ENCODE measurements around the gene FMN1.

The FMN1 gene

GRCh38 chr15:33086500-33087121 is 107.9 kb downstream of the FMN1 start:
- Histone ChIP-seq H3K4me3 (ENCODE audit: low read depth, low read length) (no peak overlapping the region), H3K36me3 (replicated peaks) (no peaks in the 10 kb centered on the region), H3K27me3 (replicated peaks) (no peaks in the 10 kb centered on the region), H3K27ac (no peak overlapping the region)
- peak; percentile 49 for DNase-seq
- in situ Hi-C loops (cut with HindIII; ENCODE audit: low pct_ligation_motif_present, low sequenced_read_pairs), result no loop called here
- TF ChIP-seq, protein P1, sequence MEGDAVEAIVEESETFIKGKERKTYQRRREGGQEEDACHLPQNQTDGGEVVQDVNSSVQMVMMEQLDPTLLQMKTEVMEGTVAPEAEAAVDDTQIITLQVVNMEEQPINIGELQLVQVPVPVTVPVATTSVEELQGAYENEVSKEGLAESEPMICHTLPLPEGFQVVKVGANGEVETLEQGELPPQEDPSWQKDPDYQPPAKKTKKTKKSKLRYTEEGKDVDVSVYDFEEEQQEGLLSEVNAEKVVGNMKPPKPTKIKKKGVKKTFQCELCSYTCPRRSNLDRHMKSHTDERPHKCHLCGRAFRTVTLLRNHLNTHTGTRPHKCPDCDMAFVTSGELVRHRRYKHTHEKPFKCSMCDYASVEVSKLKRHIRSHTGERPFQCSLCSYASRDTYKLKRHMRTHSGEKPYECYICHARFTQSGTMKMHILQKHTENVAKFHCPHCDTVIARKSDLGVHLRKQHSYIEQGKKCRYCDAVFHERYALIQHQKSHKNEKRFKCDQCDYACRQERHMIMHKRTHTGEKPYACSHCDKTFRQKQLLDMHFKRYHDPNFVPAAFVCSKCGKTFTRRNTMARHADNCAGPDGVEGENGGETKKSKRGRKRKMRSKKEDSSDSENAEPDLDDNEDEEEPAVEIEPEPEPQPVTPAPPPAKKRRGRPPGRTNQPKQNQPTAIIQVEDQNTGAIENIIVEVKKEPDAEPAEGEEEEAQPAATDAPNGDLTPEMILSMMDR (IDR thresholded peaks at IDR 0.05; ENCODE audit: low read depth, low read length, missing control alignments), result peak; percentile 59

DNA sequence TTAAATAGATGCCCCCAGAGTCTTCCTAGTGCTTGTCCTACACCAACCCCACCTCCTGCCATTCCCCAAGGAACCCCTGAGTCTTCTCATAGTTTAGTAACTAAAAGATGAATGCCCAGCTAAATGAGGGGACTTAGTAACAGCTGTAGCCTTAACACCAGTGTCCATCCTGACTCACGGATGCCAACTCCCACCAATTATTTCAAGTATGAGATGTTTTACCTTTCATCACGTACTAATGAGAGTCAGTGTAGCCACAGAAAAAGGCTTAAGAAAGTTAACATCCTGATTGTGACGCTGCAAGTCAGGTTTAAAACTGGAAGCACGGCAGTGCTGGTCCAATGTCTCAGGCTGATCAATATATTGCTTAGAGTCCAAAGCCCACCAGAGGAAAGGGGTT is 109.9 kb downstream of the FMN1 start:
- Histone ChIP-seq H3K36me3 (replicated peaks) (no peaks in the 10 kb centered on the region), H3K4me3 (ENCODE audit: low read depth, low read length) (no peak overlapping the region), H3K27ac (no peak overlapping the region), H3K27me3 (replicated peaks) (no peaks in the 10 kb centered on the region)
- TF ChIP-seq, protein P1 (IDR thresholded peaks at IDR 0.05; ENCODE audit: low read depth, low read length, missing control alignments), result no peak
- no peak for DNase-seq
- in situ Hi-C loops (cut with HindIII; ENCODE audit: low pct_ligation_motif_present, low sequenced_read_pairs), result no loop called here

- TF ChIP-seq, protein P1 (IDR thresholded peaks at IDR 0.05; ENCODE audit: low read depth, low read length, missing control alignments), result no peak
- H3K4me3 ChIP-seq (ENCODE audit: low read depth, low read length), result no peak overlapping the region
- H3K27me3 ChIP-seq (replicated peaks), result no peaks in the 10 kb centered on the region
- in situ Hi-C loops (cut with HindIII; ENCODE audit: low pct_ligation_motif_present, low sequenced_read_pairs), result no loop called here
- no peak overlapping the region for H3K27ac ChIP-seq
- no peak for DNase-seq
- no peaks in the 10 kb centered on the region for H3K36me3 ChIP-seq (replicated peaks)
Observed at GRCh38 chr15:33083232-33084081, 111.1 kb downstream of the FMN1 start.

DNA sequence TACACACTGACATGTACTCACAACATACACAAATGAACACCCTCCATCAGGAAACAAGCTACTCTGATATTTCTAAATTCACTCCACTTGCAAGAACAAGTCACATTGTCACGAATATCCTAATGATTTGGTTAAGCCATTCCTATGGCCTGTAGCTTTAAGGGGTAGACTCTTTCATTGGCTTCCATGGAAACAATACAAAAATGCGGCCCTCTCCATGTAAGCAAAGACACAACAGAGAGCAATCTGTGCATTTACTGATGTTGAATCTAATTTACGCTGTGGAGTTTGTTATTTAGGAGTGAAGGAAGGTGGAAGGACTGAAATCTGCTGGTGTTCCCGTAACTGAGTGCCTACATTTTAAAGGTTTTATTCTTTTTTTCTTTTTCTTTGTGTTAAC is 114.5 kb downstream of the FMN1 start:
- no peak overlapping the region for H3K27ac ChIP-seq
- in situ Hi-C loops (cut with HindIII; ENCODE audit: low pct_ligation_motif_present, low sequenced_read_pairs), result no loop called here
- no peak overlapping the region for H3K4me3 ChIP-seq (ENCODE audit: low read depth, low read length)
- no peaks in the 10 kb centered on the region for H3K27me3 ChIP-seq (replicated peaks)
- TF ChIP-seq, protein P1 (IDR thresholded peaks at IDR 0.05; ENCODE audit: low read depth, low read length, missing control alignments), result no peak
- DNase-seq, result no peak
- H3K36me3 ChIP-seq (replicated peaks), result no peaks in the 10 kb centered on the region

- DNase-seq, result no peak
- H3K36me3 ChIP-seq (replicated peaks), result no peaks in the 10 kb centered on the region
- H3K4me3 ChIP-seq (ENCODE audit: low read depth, low read length), result no peak overlapping the region
Observed at GRCh38 chr15:33078607-33079006, 115.9 kb downstream of the FMN1 start.

More at GRCh38 chr15:33078607-33079006, 115.9 kb downstream of the FMN1 start:
- Histone ChIP-seq H3K27me3 (replicated peaks) (no peaks in the 10 kb centered on the region), H3K27ac (no peak overlapping the region)
- TF ChIP-seq, protein P1 (IDR thresholded peaks at IDR 0.05; ENCODE audit: low read depth, low read length, missing control alignments), result no peak
- in situ Hi-C loops (cut with HindIII; ENCODE audit: low pct_ligation_motif_present, low sequenced_read_pairs), result no loop called here

All from brain microvascular endothelial cell (primary cell).